HEK293T (cell line): ENCODE data around the gene LRRN3.

Experiments used
- BHLHE40 ChIP-seq: fragments of 450-650 bp; IDR thresholded peaks from 2 replicates; pipeline ENCODE4 v1.6.1; 2016; ENCODE audit warnings: mild to moderate bottlenecking, moderate library complexity, borderline replicate concordance
- CTBP1 ChIP-seq: fragments of 450-650 bp; IDR thresholded peaks from 2 replicates; pipeline ENCODE4 v1.6.1; 2016; ENCODE audit warnings: borderline replicate concordance
- FOXA1 ChIP-seq: fragments of 450-650 bp; IDR thresholded peaks from 2 replicates; pipeline ENCODE4 v1.6.1; 2016; ENCODE audit warnings: mild to moderate bottlenecking
- FOXM1 ChIP-seq: fragments of 450-650 bp; IDR thresholded peaks from 2 replicates; pipeline ENCODE4 v1.6.1; 2017; ENCODE audit warnings: mild to moderate bottlenecking, borderline replicate concordance
- SP1 ChIP-seq: fragments of 450-650 bp; IDR thresholded peaks from 2 replicates; pipeline ENCODE4 v1.6.1; 2017
- SUZ12 ChIP-seq: fragments of 450-650 bp; IDR thresholded peaks from 2 replicates; pipeline ENCODE4 v1.6.1; 2016; ENCODE audit warnings: mild to moderate bottlenecking
- ZNF384 ChIP-seq: fragments of 450-650 bp; IDR thresholded peaks from 2 replicates; pipeline ENCODE4 v1.6.1; 2016
- TF ChIP-seq, protein P1 (sequence below): fragments of 450-650 bp; IDR thresholded peaks from 2 replicates; pipeline ENCODE4 v1.6.1; 2016

DNA sequence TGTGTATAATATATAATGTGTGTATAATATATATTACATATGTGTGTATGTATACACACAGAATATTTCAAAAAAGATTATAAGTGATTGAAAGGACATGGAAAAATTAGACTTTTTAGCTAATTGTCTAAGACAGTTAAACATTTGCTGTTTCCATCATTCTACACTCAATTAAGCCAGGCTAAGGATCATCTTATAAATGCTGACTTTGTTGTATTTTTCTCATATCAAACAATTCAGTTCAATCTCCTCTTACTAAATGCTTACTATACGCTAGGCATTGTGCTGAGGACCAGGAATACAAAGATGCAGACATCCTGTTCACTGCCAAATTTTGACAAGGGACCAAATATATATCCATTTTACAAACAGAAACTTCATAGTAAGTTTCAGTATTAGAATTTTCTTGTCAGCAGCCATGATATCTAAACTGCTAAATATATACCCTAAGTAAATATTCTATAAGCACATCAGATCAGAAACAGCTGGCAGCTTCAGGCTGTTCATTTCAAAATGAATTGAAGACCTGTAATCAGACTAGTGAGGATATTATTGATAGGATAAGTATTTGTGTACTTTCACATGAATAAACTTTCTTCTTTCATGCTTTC lies 10.3 kb upstream of the LRRN3 start:
- TF ChIP-seq FOXM1 (no peak), SUZ12 (no peak), ZNF384 (no peak), CTBP1 (no peak), FOXA1 (no peak), BHLHE40 (no peak), SP1 (no peak)
- TF ChIP-seq, protein P1, sequence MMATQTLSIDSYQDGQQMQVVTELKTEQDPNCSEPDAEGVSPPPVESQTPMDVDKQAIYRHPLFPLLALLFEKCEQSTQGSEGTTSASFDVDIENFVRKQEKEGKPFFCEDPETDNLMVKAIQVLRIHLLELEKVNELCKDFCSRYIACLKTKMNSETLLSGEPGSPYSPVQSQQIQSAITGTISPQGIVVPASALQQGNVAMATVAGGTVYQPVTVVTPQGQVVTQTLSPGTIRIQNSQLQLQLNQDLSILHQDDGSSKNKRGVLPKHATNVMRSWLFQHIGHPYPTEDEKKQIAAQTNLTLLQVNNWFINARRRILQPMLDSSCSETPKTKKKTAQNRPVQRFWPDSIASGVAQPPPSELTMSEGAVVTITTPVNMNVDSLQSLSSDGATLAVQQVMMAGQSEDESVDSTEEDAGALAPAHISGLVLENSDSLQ: no peak
